Liver (tissue), 9 donors: ENCODE data around the gene ABCB9. TPM values are rescaled to one million over a fixed set of nuclear protein-coding genes. Genes with fewer than 3 reads are reported as not detected.

Source experiments
- DNase-seq: peaks from one replicate; pipeline ENCODE4 v3.0.0-alpha.2; 2017; ENCODE audit warnings: low spot score
- H3K27ac ChIP-seq, 2 donors: one replicate each; pipeline ENCODE4 v1.7.0; 2013; ENCODE audit warnings: inconsistent platforms in 2 of 2, low read length in 2 of 2, control low read depth in 1 of 2, low read depth in 1 of 2, mild to moderate bottlenecking in 1 of 2
- H3K27me3 ChIP-seq, 4 donors: one replicate each; pipeline versions ENCODE4 v1.6.1 to v1.7.0; 2013; ENCODE audit warnings: low read length in 3 of 4, inconsistent platforms in 1 of 4, mild to moderate bottlenecking in 1 of 4, moderate library complexity in 1 of 4; ENCODE audit not compliant: control insufficient read depth in 4 of 4, insufficient read depth in 4 of 4
- H3K36me3 ChIP-seq, 4 donors: one replicate each; pipeline versions ENCODE4 v1.6.1 to v1.7.0; 2013; ENCODE audit warnings: low read length in 3 of 4, mild to moderate bottlenecking in 3 of 4, low read depth in 1 of 4, moderate library complexity in 1 of 4; ENCODE audit not compliant: control insufficient read depth in 4 of 4, insufficient read depth in 3 of 4
- H3K4me1 ChIP-seq, 4 donors: one replicate each; pipeline versions ENCODE4 v1.6.1 to v1.7.0; 2013; ENCODE audit warnings: low read length in 3 of 4, mild to moderate bottlenecking in 3 of 4, moderate library complexity in 1 of 4; ENCODE audit not compliant: control insufficient read depth in 4 of 4, insufficient read depth in 4 of 4
- H3K4me3 ChIP-seq, 3 donors: one replicate each; pipeline versions ENCODE4 v1.6.1 to v1.7.0; 2013; ENCODE audit warnings: low read length in 3 of 3, control low read depth in 1 of 3, low read depth in 1 of 3, mild to moderate bottlenecking in 1 of 3
- H3K9ac ChIP-seq, 2 donors: one replicate each; pipeline ENCODE4 v1.7.0; 2013; ENCODE audit warnings: low read length in 2 of 2, mild to moderate bottlenecking in 2 of 2, moderate library complexity in 2 of 2, control low read depth in 1 of 2, low read depth in 1 of 2
- H3K9me3 ChIP-seq, 4 donors: one replicate each; pipeline versions ENCODE4 v1.6.1 to v1.7.0; 2013; ENCODE audit warnings: low read length in 3 of 4; ENCODE audit not compliant: control insufficient read depth in 4 of 4
- FOXA1 ChIP-seq: IDR thresholded peaks from 2 replicates; pipeline ENCODE4 v1.6.1; 2016; ENCODE audit warnings: antibody characterized with exemption
- GABPA ChIP-seq, 2 donors: IDR thresholded peaks in 1 of 2; conservative IDR thresholded peaks in 1 of 2; 2 replicates each; pipeline ENCODE4 v1.6.1; 2016; ENCODE audit warnings: antibody characterized with exemption in 2 of 2, mild to moderate bottlenecking in 1 of 2, moderate library complexity in 1 of 2
- HNF4A ChIP-seq, 2 donors: conservative IDR thresholded peaks; 2 replicates each; pipeline ENCODE4 v1.6.1; 2016; ENCODE audit warnings: antibody characterized with exemption in 2 of 2, mild to moderate bottlenecking in 2 of 2
- JUND ChIP-seq, 2 donors: IDR thresholded peaks; 2 replicates each; pipeline ENCODE4 v1.6.1; 2016; ENCODE audit warnings: antibody characterized with exemption in 2 of 2
- NR2F2 ChIP-seq: IDR thresholded peaks from 2 replicates; pipeline ENCODE4 v1.6.1; 2016; ENCODE audit warnings: antibody characterized with exemption
- RAD21 ChIP-seq, 2 donors: IDR thresholded peaks; 2 replicates each; pipeline ENCODE4 v1.6.1; 2016; ENCODE audit warnings: antibody characterized with exemption in 2 of 2, mild to moderate bottlenecking in 2 of 2
- RXRA ChIP-seq, 2 donors: IDR thresholded peaks; 2 replicates each; pipeline ENCODE4 v1.6.1; 2017 to 2018; ENCODE audit warnings: antibody characterized with exemption in 2 of 2, mild to moderate bottlenecking in 1 of 2
- TAF1 ChIP-seq: conservative IDR thresholded peaks from 2 replicates; pipeline ENCODE4 v1.6.1; 2016; ENCODE audit warnings: antibody characterized with exemption, mild to moderate bottlenecking
- WGBS: extraction: QIAGEN DNeasy Blood & Tissue Kit; methylation state at CpG from one replicate; pipeline ENCODE4 v1.1.7; 2013; 5-methylcytosine and 5-hydroxymethylcytosine counted together
- polyA plus RNA-seq, 2 donors: library from polyadenylated mRNA; stranded (reverse) in 1 of 2; unstranded in 1 of 2; fragments of 200-250 nt in 1 of 2; fragments of >200 nt in 1 of 2; fragmentation: Nextera tagmentation in 1 of 2; extraction: Ambion mirVana in 1 of 2; gene quantifications; one replicate each; pipeline versions ENCODE4 v1.2.1 to v1.2.3, GENCODE V29; 2013 to 2015
- total RNA-seq, 2 donors: library from RNA; depleted of rRNA; stranded (reverse); fragments of >200 nt; gene quantifications; one replicate each; pipeline ENCODE4 v1.2.3, GENCODE V29; 2014
- TF ChIP-seq, protein P1 (sequence below): IDR thresholded peaks from 2 replicates; pipeline ENCODE4 v1.6.1; 2016; ENCODE audit warnings: antibody characterized with exemption, mild to moderate bottlenecking
- TF ChIP-seq, protein P2 (sequence below): IDR thresholded peaks from 2 replicates; pipeline ENCODE4 v1.6.1; 2016; ENCODE audit warnings: antibody characterized with exemption
- TF ChIP-seq, protein P3 (sequence below): IDR thresholded peaks from 2 replicates; pipeline ENCODE4 v1.6.1; 2016; ENCODE audit warnings: antibody characterized with exemption
- donor health status: healthy.
- donor health status: healthy.
- donor health status: healthy.
- donor health status: healthy.
- donor health status: healthy.

ABCB9 gene
- total and polyA plus RNA-seq, 4 donors = 0.29 to 3.3 (median 1.3) TPM

DNA sequence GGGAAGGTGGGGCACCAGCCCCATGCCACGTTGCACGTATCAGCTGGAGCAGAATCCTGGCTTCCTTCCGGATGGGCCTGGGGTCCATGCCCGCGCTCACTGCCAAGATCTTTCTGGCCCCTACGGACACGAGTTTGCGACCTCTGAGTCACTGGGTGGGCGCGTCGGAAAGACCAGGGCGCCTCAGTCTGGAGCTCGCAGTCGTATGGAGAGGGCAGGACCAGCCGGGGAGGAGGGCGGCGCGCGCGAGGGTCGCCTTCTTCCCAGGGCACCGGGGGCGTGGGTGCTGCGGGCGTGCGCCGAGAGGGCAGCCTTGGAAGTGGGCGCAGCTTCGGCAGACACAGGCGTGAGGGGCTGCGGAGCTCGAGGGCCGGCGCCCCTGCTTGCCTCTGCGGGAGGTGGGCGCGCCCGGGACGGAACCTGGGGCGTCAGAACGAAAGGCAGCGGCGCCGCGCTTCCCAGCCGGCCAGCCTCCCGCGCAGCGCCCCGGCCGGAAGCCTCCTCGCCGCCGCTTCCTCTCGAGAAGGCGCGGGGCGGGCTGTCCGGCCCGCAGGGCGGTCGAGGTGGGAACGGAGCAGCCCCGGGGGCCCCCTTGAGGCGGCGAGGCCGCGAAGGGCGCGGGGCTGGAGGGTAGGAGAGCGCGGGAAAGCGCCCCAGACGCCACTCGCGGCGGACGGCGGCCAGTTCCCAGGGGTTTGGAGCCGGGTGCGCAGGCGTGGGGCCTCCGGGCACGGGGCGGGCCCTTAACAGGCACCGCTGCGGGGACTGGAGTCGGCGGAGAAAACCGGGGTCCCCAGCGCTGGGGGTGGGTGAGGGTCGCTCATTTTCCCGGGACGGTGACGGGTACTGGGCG lies 14.1 kb upstream of the ABCB9 start, which contains the start of gene ARL6IP4 (continued):
- TF ChIP-seq, protein P1, sequence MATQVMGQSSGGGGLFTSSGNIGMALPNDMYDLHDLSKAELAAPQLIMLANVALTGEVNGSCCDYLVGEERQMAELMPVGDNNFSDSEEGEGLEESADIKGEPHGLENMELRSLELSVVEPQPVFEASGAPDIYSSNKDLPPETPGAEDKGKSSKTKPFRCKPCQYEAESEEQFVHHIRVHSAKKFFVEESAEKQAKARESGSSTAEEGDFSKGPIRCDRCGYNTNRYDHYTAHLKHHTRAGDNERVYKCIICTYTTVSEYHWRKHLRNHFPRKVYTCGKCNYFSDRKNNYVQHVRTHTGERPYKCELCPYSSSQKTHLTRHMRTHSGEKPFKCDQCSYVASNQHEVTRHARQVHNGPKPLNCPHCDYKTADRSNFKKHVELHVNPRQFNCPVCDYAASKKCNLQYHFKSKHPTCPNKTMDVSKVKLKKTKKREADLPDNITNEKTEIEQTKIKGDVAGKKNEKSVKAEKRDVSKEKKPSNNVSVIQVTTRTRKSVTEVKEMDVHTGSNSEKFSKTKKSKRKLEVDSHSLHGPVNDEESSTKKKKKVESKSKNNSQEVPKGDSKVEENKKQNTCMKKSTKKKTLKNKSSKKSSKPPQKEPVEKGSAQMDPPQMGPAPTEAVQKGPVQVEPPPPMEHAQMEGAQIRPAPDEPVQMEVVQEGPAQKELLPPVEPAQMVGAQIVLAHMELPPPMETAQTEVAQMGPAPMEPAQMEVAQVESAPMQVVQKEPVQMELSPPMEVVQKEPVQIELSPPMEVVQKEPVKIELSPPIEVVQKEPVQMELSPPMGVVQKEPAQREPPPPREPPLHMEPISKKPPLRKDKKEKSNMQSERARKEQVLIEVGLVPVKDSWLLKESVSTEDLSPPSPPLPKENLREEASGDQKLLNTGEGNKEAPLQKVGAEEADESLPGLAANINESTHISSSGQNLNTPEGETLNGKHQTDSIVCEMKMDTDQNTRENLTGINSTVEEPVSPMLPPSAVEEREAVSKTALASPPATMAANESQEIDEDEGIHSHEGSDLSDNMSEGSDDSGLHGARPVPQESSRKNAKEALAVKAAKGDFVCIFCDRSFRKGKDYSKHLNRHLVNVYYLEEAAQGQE = no peak
- TF ChIP-seq TAF1 (no peak), GABPA (IDR thresholded peaks at IDR 0.05 in 1 of 2, conservative IDR thresholded peaks at IDR 0.05 in 1 of 2) (peak in 1 of 2 donors; percentile 84), FOXA1 (no peak)
- TF ChIP-seq, protein P2, sequence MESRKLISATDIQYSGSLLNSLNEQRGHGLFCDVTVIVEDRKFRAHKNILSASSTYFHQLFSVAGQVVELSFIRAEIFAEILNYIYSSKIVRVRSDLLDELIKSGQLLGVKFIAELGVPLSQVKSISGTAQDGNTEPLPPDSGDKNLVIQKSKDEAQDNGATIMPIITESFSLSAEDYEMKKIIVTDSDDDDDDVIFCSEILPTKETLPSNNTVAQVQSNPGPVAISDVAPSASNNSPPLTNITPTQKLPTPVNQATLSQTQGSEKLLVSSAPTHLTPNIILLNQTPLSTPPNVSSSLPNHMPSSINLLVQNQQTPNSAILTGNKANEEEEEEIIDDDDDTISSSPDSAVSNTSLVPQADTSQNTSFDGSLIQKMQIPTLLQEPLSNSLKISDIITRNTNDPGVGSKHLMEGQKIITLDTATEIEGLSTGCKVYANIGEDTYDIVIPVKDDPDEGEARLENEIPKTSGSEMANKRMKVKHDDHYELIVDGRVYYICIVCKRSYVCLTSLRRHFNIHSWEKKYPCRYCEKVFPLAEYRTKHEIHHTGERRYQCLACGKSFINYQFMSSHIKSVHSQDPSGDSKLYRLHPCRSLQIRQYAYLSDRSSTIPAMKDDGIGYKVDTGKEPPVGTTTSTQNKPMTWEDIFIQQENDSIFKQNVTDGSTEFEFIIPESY = no peak

DNA sequence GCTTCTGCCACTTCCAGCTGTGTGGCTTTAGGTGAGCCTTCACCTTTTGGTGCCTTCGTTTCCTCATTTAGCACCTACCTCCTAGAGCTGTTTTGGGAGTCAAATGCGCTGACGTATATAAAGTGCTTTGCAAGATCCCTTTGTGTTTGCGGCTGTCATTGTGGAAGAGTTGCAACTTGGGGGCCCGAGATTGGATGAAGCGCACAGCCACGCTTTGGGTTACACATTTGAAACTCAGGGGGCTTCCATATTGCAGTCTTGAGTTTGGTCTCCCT lies 13.6 kb upstream of the ABCB9 start:
- 32% methylated on average over 7 of the region's 7 CpGs for WGBS
- Histone ChIP-seq H3K4me1 (peaks cover 8 to 88% (median 71%) of the 10 kb centered on the region in 4 donors), H3K4me3 (peak overlapping the region; percentile 36 to 88 (median 85)), H3K9me3 (no peaks in the 10 kb centered on the region), H3K27ac (peak overlapping the region; percentile 72 to 81), H3K27me3 (no peaks in the 10 kb centered on the region), H3K36me3 (peaks cover 0 to 8% (median 2%) of the 10 kb centered on the region in 4 donors), H3K9ac (peak overlapping the region; percentile 39 to 89)
- no peak for DNase-seq
- no peak for TF ChIP-seq GABPA (IDR thresholded peaks at IDR 0.05 in 1 of 2, conservative IDR thresholded peaks at IDR 0.05 in 1 of 2)
- TF ChIP-seq FOXA1 = no peak
- TF ChIP-seq, protein P3, sequence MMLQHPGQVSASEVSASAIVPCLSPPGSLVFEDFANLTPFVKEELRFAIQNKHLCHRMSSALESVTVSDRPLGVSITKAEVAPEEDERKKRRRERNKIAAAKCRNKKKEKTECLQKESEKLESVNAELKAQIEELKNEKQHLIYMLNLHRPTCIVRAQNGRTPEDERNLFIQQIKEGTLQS = no peak
- no peak for TF ChIP-seq HNF4A (conservative IDR thresholded peaks at IDR 0.05)
- no peak for TF ChIP-seq RXRA (IDR thresholded peaks at IDR 0.05)

DNA sequence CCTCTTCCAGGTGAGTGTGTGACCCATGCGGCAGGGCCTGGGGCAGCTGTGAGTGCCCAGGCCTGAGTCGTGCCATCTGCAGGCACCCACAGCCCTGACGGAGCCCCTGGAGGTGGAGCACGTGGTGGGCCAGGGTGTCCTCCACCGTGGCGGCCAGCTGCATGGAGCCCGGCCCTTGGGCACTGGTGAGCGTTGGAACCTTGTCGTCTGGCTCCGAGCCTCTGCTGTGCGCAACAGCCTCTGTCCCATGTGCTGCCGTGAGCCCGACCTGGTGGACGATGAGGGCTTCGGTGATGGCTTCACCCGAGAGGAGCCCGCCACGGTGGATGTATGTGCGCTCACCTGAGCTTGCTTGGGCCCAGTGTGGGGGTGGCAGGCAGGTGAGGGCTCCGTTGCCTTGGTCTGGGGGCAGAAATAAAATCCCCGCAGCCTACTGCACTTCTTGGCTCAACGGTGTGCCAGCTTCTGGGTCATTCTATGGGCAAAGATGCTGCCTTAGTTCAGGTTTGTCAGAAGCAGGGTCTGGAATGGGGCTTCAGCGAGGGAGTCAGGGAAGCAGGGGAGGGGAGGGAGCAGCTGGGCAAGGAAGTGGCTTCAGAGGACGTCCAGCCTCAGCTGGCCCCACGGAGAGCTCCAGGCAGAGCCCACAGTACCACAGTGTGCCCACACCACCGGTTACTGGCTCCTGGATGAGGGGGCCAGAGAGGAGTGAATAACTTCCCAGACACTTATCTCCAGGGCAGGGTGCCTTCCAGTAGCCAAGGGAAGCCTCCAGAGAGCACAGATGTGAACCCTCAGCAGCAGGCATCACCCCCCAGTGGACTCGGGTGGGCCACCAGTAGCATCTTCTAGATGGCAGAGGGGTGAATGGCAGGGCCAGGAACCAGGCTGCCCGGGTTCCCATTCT lies 13.0 kb upstream of the ABCB9 start:
- Histone ChIP-seq H3K27ac (no peak overlapping the region), H3K4me1 (peaks cover 8 to 82% (median 66%) of the 10 kb centered on the region in 4 donors), H3K4me3 (peak overlapping the region in 1 of 3 donors; percentile 36), H3K36me3 (peaks cover 0 to 8% (median 2%) of the 10 kb centered on the region in 4 donors), H3K9me3 (no peaks in the 10 kb centered on the region), H3K27me3 (no peaks in the 10 kb centered on the region), H3K9ac (no peak overlapping the region)
- TF ChIP-seq NR2F2 (no peak), FOXA1 (no peak), JUND (IDR thresholded peaks at IDR 0.05) (no peak), RAD21 (IDR thresholded peaks at IDR 0.05) (no peak), GABPA (IDR thresholded peaks at IDR 0.05 in 1 of 2, conservative IDR thresholded peaks at IDR 0.05 in 1 of 2) (no peak), RXRA (IDR thresholded peaks at IDR 0.05) (no peak), HNF4A (conservative IDR thresholded peaks at IDR 0.05) (no peak)
- TF ChIP-seq, protein P3 = no peak
- DNase-seq = no peak
- WGBS = 83% methylated on average over 28 of the region's 28 CpGs
